Measurements from ENCODE around the gene RHO.

- no peak for TF ChIP-seq CTCF (IDR thresholded peaks at IDR 0.05)
- TF ChIP-seq EP300 (IDR thresholded peaks at IDR 0.05): no peak
Measured at GRCh38 chr3:129558772-129559564, 30.5 kb downstream of the RHO start.

Measured in gastroesophageal sphincter (tissue), 3 donors.